Measurements from ENCODE around the gene FBXO17. TPM values are rescaled to one million over a fixed set of nuclear protein-coding genes. Genes with fewer than 3 reads are reported as not detected.

The FBXO17 gene
- total and polyA plus RNA-seq, 2 experiments from 2014 or later: 39.3 to 65.3 TPM

DNA sequence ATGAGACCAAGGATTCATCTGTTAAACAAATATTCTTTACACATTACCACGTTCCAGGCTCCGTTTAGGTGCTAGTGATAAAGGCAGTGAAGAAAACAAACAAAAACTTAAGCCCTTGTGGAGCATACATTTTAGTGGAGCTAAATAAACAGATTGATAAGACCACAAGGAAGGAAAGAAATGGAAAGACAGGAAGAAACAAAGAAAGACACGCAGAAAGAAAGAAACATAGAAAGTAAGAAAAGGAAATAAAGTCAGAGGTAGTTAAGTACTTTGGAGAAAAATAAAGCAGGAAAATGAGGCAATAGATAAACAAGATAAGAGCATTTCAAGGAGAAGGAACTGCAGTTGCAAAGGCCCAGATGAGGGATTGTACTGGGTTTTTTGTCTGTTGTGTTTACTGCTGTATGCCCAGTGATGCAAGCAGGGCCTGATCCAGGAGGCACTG lies 74.8 kb downstream of the FBXO17 start:
- H3K27me3 ChIP-seq: peaks cover 22% of the 10 kb centered on the region
- H3K4me1 ChIP-seq (ENCODE audit: low read depth): no peaks in the 10 kb centered on the region
- peak in 1 of 2 donors; percentile 29 for DNase-seq (ENCODE audit: low read depth in 1 of 2, low spot score in 1 of 2)
- no peak for TF ChIP-seq CTCF (IDR thresholded peaks at IDR 0.05; ENCODE audit: low read depth, low read length)
- H3K9me3 ChIP-seq (ENCODE audit: low read depth): no peaks in the 10 kb centered on the region
- H3K36me3 ChIP-seq: no peaks in the 10 kb centered on the region
- H3K4me3 ChIP-seq: peak overlapping the region; percentile 62
- peak overlapping the region; percentile 89 for H3K27ac ChIP-seq

GRCh38 chr19:38900202-38900629 lies 75.3 kb downstream of the FBXO17 start:
- TF ChIP-seq CTCF (IDR thresholded peaks at IDR 0.05; ENCODE audit: low read depth, low read length): no peak
- H3K4me3 ChIP-seq: peak overlapping the region; percentile 62
- no peaks in the 10 kb centered on the region for H3K36me3 ChIP-seq
- no peaks in the 10 kb centered on the region for H3K4me1 ChIP-seq (ENCODE audit: low read depth)
- no peak for DNase-seq (ENCODE audit: low read depth in 1 of 2, low spot score in 1 of 2)
- peak overlapping the region; percentile 89 for H3K27ac ChIP-seq
- H3K9me3 ChIP-seq (ENCODE audit: low read depth): no peaks in the 10 kb centered on the region
- peaks cover 22% of the 10 kb centered on the region for H3K27me3 ChIP-seq

GRCh38 chr19:38899447-38900201 lies 75.9 kb downstream of the FBXO17 start, which contains the start of the genes NFKBIB and SIRT2:
TSS of gene NFKBIB (plus strand) at chr19:38899969. CDS start at chr19:38900033, 64 bp downstream.
TSS of gene SIRT2 (minus strand) at chr19:38899618. CDS start at chr19:38899521, 97 bp downstream.
- Histone ChIP-seq H3K36me3 (no peaks in the 10 kb centered on the region), H3K27ac (peak within 1 kb of the TSS; percentile 89), H3K9me3 (ENCODE audit: low read depth) (no peaks in the 10 kb centered on the region), H3K4me1 (ENCODE audit: low read depth) (no peaks in the 10 kb centered on the region), H3K27me3 (peaks cover 22% of the 10 kb centered on the region), H3K4me3 (peak within 1 kb of the TSS; percentile 62)
- TF ChIP-seq CTCF (IDR thresholded peaks at IDR 0.05; ENCODE audit: low read depth, low read length): no peak
- peak; percentile 100 for DNase-seq (ENCODE audit: low read depth in 1 of 2, low spot score in 1 of 2)

- Histone ChIP-seq H3K27ac (no peak overlapping the region), H3K27me3 (peaks cover 22% of the 10 kb centered on the region), H3K4me1 (ENCODE audit: low read depth) (no peaks in the 10 kb centered on the region), H3K4me3 (peak overlapping the region; percentile 38), H3K9me3 (ENCODE audit: low read depth) (no peaks in the 10 kb centered on the region), H3K36me3 (no peaks in the 10 kb centered on the region)
- peak; percentile 18 to 19 for DNase-seq (ENCODE audit: low read depth in 1 of 2, low spot score in 1 of 2)
- TF ChIP-seq CTCF (IDR thresholded peaks at IDR 0.05; ENCODE audit: low read depth, low read length): no peak
Observed at GRCh38 chr19:38898788-38899446, 76.6 kb downstream of the FBXO17 start.

- no peak for DNase-seq (ENCODE audit: low read depth in 1 of 2, low spot score in 1 of 2)
- TF ChIP-seq CTCF (IDR thresholded peaks at IDR 0.05; ENCODE audit: low read depth, low read length): no peak
- Histone ChIP-seq H3K4me3 (no peak overlapping the region), H3K27me3 (peaks cover 22% of the 10 kb centered on the region), H3K9me3 (ENCODE audit: low read depth) (no peaks in the 10 kb centered on the region), H3K27ac (no peak overlapping the region), H3K4me1 (ENCODE audit: low read depth) (no peaks in the 10 kb centered on the region), H3K36me3 (no peaks in the 10 kb centered on the region)
Observed at GRCh38 chr19:38894968-38895367, 80.6 kb downstream of the FBXO17 start.

All from cardiac muscle cell (in vitro differentiated cells and primary cell).